SK-N-SH (cell line): ENCODE results near the gene KRT14. TPM values are rescaled to one million over a fixed set of nuclear protein-coding genes. Genes with fewer than 3 reads are reported as not detected.
"Not testable (repeated sequence)": the region's sequence is repeated elsewhere in the genome, so short reads cannot be mapped to it uniquely, and the experiment has no call there.

ENCODE experiments used
- CTCF ChIA-PET: fragments of 300-600, 350-600 bp; formaldehyde crosslinking; extraction: SDS; loops from one replicate; lab custom pipeline; 2021; lab: Yijun Ruan, JAX
- POLR2A ChIA-PET: fragments of 350-600 bp; sonication (Branson Sonifier 250); formaldehyde crosslinking; extraction: SDS; loops from one replicate; lab custom pipeline; 2020; ENCODE audit warnings: antibody characterized with exemption, inconsistent platforms; lab: Yijun Ruan, JAX
- DNase-seq: peaks from one replicate; pipeline ENCODE4 v3.0.0; 2012
- H2AFZ ChIP-seq: fragments of 200-600 bp; sonication (generic); 2 replicates; pipeline ENCODE4 v1.8.1; 2016; ENCODE audit warnings: antibody characterized with exemption, mild to moderate bottlenecking, low read depth
- H3F3A ChIP-seq: fragments of 200-600 bp; sonication (generic); replicated peaks from 2 replicates; pipeline ENCODE3; 2016; ENCODE audit warnings: antibody characterized with exemption, mild to moderate bottlenecking; ENCODE audit not compliant: insufficient read depth
- H3K27ac ChIP-seq, 2 experiments: fragments of 200-500 bp in 1 of 2; fragments of 200-600 bp in 1 of 2; sonication (Bioruptor generic) in 1 of 2; sonication (generic), shearing (Covaris generic) in 1 of 2; 2 replicates each; pipeline versions ENCODE4 v1.5.1 to v1.6.1; 2014 to 2016; ENCODE audit warnings: low read depth in 2 of 2, inconsistent platforms in 1 of 2, low read length in 1 of 2, mild to moderate bottlenecking in 1 of 2, mixed read lengths in 1 of 2
- H3K27me3 ChIP-seq: fragments of 200-600 bp; sonication (generic), shearing (Covaris generic); 2 replicates; pipeline ENCODE4 v1.6.1; 2016; ENCODE audit warnings: mixed run types; ENCODE audit not compliant: insufficient read depth
- H3K36me3 ChIP-seq, 2 experiments: fragments of 200-500 bp in 1 of 2; fragments of 200-600 bp in 1 of 2; sonication (Bioruptor generic) in 1 of 2; sonication (generic) in 1 of 2; replicated peaks in 1 of 2; 2 replicates each; pipeline versions ENCODE3 to v1.5.1; 2014 to 2016; ENCODE audit warnings: low read length in 1 of 2, mild to moderate bottlenecking in 1 of 2; ENCODE audit not compliant: insufficient read depth in 2 of 2, control insufficient read depth in 1 of 2
- H3K4me1 ChIP-seq, 2 experiments: fragments of 200-500 bp in 1 of 2; fragments of 200-600 bp in 1 of 2; sonication (Bioruptor generic) in 1 of 2; sonication (generic), shearing (Covaris generic) in 1 of 2; 2 replicates each; pipeline versions ENCODE4 v1.5.1 to v1.6.1; 2014 to 2016; ENCODE audit warnings: low read depth in 1 of 2, low read length in 1 of 2, mixed run types in 1 of 2; ENCODE audit not compliant: insufficient read depth in 2 of 2, control insufficient read depth in 1 of 2
- H3K4me2 ChIP-seq: fragments of 200-600 bp; sonication (generic), shearing (Covaris generic); 2 replicates; pipeline ENCODE4 v1.6.1; 2017; ENCODE audit warnings: mixed run types
- H3K4me3 ChIP-seq, 2 experiments: fragments of 200-500 bp in 1 of 2; fragments of 200-600 bp in 1 of 2; sonication (Bioruptor generic) in 1 of 2; sonication (generic), shearing (Covaris generic) in 1 of 2; 2 replicates each; pipeline versions ENCODE4 v1.5.1 to v1.8.1; 2014 to 2016; ENCODE audit warnings: low read depth in 2 of 2, inconsistent platforms in 1 of 2, low read length in 1 of 2, mild to moderate bottlenecking in 1 of 2, mixed read lengths in 1 of 2, moderate library complexity in 1 of 2
- H3K79me2 ChIP-seq: fragments of 200-600 bp; sonication (generic); 2 replicates; pipeline ENCODE4 v1.8.1; 2017; ENCODE audit warnings: mild to moderate bottlenecking; ENCODE audit not compliant: insufficient read depth
- H3K9ac ChIP-seq: fragments of 200-600 bp; sonication (generic); 2 replicates; pipeline ENCODE4 v1.6.1; 2017; ENCODE audit warnings: mixed run types
- H3K9me2 ChIP-seq: fragments of 200-600 bp; sonication (generic); 2 replicates; pipeline ENCODE4 v1.6.1; 2017; ENCODE audit warnings: mixed run types
- H3K9me3 ChIP-seq: fragments of 200-600 bp; sonication (generic); 2 replicates; pipeline ENCODE4 v1.6.1; 2017; ENCODE audit warnings: mixed run types, mild to moderate bottlenecking, moderate library complexity
- H4K20me1 ChIP-seq: fragments of 200-600 bp; sonication (generic); 2 replicates; pipeline ENCODE4 v1.6.1; 2017; ENCODE audit warnings: mild to moderate bottlenecking, mixed run types; ENCODE audit not compliant: insufficient read depth
- CHD2 ChIP-seq: fragments of 150-350 bp; IDR thresholded peaks from 2 replicates; pipeline ENCODE4 v1.6.1; 2018; ENCODE audit warnings: low read length; ENCODE audit not compliant: partially characterized antibody
- CTCF ChIP-seq: fragments of 200-600 bp; sonication (generic); IDR thresholded peaks from 2 replicates; pipeline ENCODE4 v1.6.1; 2017; ENCODE audit warnings: antibody characterized with exemption, mild to moderate bottlenecking, moderate library complexity
- ELF1 ChIP-seq: IDR thresholded peaks from 2 replicates; pipeline ENCODE4 v1.4.0; 2012
- EP300 ChIP-seq, 2 experiments: IDR thresholded peaks; 2 replicates each; pipeline versions ENCODE4 v1.4.0 to v1.6.1; 2012; ENCODE audit warnings: borderline replicate concordance in 1 of 2, low read depth in 1 of 2, low read length in 1 of 2
- FOSL2 ChIP-seq: IDR thresholded peaks from 2 replicates; pipeline ENCODE4 v1.4.0; 2012; ENCODE audit warnings: low read depth, mild to moderate bottlenecking, moderate library complexity, borderline replicate concordance
- GATA2 ChIP-seq: sonication (generic); formaldehyde crosslinking; IDR thresholded peaks from 2 replicates; pipeline ENCODE4 v1.5.0; 2020; ENCODE audit warnings: mild to moderate bottlenecking, missing genetic modification reagents
- IRF3 ChIP-seq: fragments of 150-350 bp; IDR thresholded peaks from 2 replicates; pipeline ENCODE4 v1.6.1; 2016; ENCODE audit warnings: mild to moderate bottlenecking, low read depth, low read length
- NRF1 ChIP-seq: IDR thresholded peaks from 2 replicates; pipeline ENCODE4 v1.6.1; 2012; ENCODE audit warnings: low read depth, mild to moderate bottlenecking, low read length
- RFX5 ChIP-seq: IDR thresholded peaks from 2 replicates; pipeline ENCODE4 v1.6.1; 2012; ENCODE audit warnings: mild to moderate bottlenecking, improper control_type of control experiment, low read length
- SIN3A ChIP-seq: IDR thresholded peaks from 2 replicates; pipeline ENCODE4 v1.6.1; 2012; ENCODE audit warnings: low read depth, mild to moderate bottlenecking, low read length, moderate library complexity, borderline replicate concordance
- TCF12 ChIP-seq: IDR thresholded peaks from 2 replicates; pipeline ENCODE4 v1.4.0; 2012
- WGBS: methylation state at CpG from one replicate; pipeline ENCODE4 v1.1.6; 2017; ENCODE audit warnings: low lambda C conversion rate; 5-methylcytosine and 5-hydroxymethylcytosine counted together
- polyA plus RNA-seq, 3 experiments: library from polyadenylated mRNA; depleted of rRNA; stranded (reverse); fragments of >200 nt; gene quantifications; 2 replicates each; pipeline ENCODE4 v1.2.3, GENCODE V29; 2012
- TF ChIP-seq, protein P1 (sequence below): fragments of 150-350 bp; IDR thresholded peaks from 2 replicates; pipeline ENCODE4 v1.6.1; 2017; ENCODE audit warnings: antibody characterized with exemption, low read length, low read depth, borderline replicate concordance
- TF ChIP-seq, protein P2 (sequence below): IDR thresholded peaks from 2 replicates; pipeline ENCODE4 v1.4.0; 2012; ENCODE audit warnings: low read depth
- TF ChIP-seq, protein P3 (sequence below): IDR thresholded peaks from 2 replicates; pipeline ENCODE4 v1.4.0; 2012; ENCODE audit warnings: low read depth, borderline replicate concordance

Gene KRT14
- polyA plus RNA-seq, 1 of the 3 experiments (the other 2 are of a cell fraction) = not detected

- Histone ChIP-seq H3K9ac (no peak overlapping the region), H3K79me2 (no peaks in the 10 kb centered on the region), H3K9me3 (no peaks in the 10 kb centered on the region), H4K20me1 (no peaks in the 10 kb centered on the region), H3K4me2 (no peak overlapping the region), H3K4me3 (no peak overlapping the region), H3F3A (no peaks in the 10 kb centered on the region), H3K9me2 (no peaks in the 10 kb centered on the region), H3K27ac (no peak overlapping the region), H2AFZ (no peak overlapping the region), H3K36me3 (no peaks in the 10 kb centered on the region), H3K27me3 (no peaks in the 10 kb centered on the region), H3K4me1 (no peaks in the 10 kb centered on the region; a peak in 1 of 4 replicates)
- CTCF ChIA-PET = interaction anchor here (0.8 to 1.4 kb wide), 3 partner anchors 19 to 80 kb away, joined by 4 read pairs; no protein-coding TSS in a partner anchor
- DNase-seq = no peak
- 69% methylated on average over 7 of the region's 10 CpGs for WGBS
- TF ChIP-seq ELF1 (no peak), CHD2 (no peak), TCF12 (no peak), SIN3A (no peak), FOSL2 (no peak), CTCF (no peak), GATA2 (CRISPR knock-in tag) (no peak), RFX5 (no peak), EP300 (IDR thresholded peaks at IDR 0.05; ENCODE audit: borderline replicate concordance in 1 of 2, low read depth in 1 of 2, low read length in 1 of 2) (no peak), NRF1 (no peak), IRF3 (no peak)
- TF ChIP-seq, protein P1, sequence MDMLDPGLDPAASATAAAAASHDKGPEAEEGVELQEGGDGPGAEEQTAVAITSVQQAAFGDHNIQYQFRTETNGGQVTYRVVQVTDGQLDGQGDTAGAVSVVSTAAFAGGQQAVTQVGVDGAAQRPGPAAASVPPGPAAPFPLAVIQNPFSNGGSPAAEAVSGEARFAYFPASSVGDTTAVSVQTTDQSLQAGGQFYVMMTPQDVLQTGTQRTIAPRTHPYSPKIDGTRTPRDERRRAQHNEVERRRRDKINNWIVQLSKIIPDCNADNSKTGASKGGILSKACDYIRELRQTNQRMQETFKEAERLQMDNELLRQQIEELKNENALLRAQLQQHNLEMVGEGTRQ = no peak
- TF ChIP-seq, protein P2, sequence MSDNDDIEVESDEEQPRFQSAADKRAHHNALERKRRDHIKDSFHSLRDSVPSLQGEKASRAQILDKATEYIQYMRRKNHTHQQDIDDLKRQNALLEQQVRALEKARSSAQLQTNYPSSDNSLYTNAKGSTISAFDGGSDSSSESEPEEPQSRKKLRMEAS = no peak
- TF ChIP-seq, protein P3, sequence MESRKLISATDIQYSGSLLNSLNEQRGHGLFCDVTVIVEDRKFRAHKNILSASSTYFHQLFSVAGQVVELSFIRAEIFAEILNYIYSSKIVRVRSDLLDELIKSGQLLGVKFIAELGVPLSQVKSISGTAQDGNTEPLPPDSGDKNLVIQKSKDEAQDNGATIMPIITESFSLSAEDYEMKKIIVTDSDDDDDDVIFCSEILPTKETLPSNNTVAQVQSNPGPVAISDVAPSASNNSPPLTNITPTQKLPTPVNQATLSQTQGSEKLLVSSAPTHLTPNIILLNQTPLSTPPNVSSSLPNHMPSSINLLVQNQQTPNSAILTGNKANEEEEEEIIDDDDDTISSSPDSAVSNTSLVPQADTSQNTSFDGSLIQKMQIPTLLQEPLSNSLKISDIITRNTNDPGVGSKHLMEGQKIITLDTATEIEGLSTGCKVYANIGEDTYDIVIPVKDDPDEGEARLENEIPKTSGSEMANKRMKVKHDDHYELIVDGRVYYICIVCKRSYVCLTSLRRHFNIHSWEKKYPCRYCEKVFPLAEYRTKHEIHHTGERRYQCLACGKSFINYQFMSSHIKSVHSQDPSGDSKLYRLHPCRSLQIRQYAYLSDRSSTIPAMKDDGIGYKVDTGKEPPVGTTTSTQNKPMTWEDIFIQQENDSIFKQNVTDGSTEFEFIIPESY = no peak
- POLR2A ChIA-PET = no interaction called here
These were observed 42.6 kb upstream of the KRT14 start for GRCh38 chr17:41629316-41629715.

GRCh38 chr17:41628621-41629255 lies 42.0 kb upstream of the KRT14 start:
- H3K79me2 ChIP-seq, H2AFZ ChIP-seq, H3K9ac ChIP-seq, H3K36me3 ChIP-seq, H3K27me3 ChIP-seq, DNase-seq, POLR2A ChIA-PET, H3K4me3 ChIP-seq, H3K4me1 ChIP-seq, H3K4me2 ChIP-seq, H3K9me3 ChIP-seq, H4K20me1 ChIP-seq, H3K9me2 ChIP-seq, H3F3A ChIP-seq, H3K27ac ChIP-seq: not testable (repeated sequence)
- CTCF ChIA-PET = interaction anchor here (0.8 to 1.4 kb wide), 3 partner anchors 18 to 80 kb away, joined by 4 read pairs; no protein-coding TSS in a partner anchor
- 75% methylated on average over 8 of the region's 11 CpGs for WGBS

DNA sequence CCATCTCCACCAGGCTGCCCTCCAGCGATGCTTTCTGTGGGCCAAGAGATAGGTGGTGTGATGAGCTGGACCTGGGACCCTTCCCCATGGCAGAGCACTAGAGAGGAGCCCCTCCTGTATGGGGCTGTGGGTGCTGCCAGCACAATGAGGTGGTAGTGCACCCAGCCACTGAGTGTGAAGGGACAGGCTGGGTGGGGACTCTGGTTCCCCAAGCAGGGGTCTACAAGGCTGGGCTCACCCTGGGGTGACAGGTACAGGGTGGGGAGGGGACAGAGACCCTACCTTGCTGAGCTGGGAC lies 41.3 kb upstream of the KRT14 start:
- CTCF ChIA-PET = interaction anchor here (2.4 kb wide), 1 partner anchor 20 kb away, joined by 12 read pairs; no protein-coding TSS in a partner anchor
- H3K9me2 ChIP-seq, H3K79me2 ChIP-seq, H3K4me2 ChIP-seq, H3F3A ChIP-seq, H3K36me3 ChIP-seq, H3K4me1 ChIP-seq, POLR2A ChIA-PET, H2AFZ ChIP-seq, DNase-seq, H3K4me3 ChIP-seq, H3K9ac ChIP-seq, H4K20me1 ChIP-seq, H3K27me3 ChIP-seq, H3K27ac ChIP-seq, H3K9me3 ChIP-seq: not testable (repeated sequence)
- WGBS = no CpG with 5 or more reads among the region's 1 CpG
